Right lobe of liver (tissue), 6 donors: ENCODE data around the gene SMARCC1. TPM values are rescaled to one million over a fixed set of nuclear protein-coding genes. Genes with fewer than 3 reads are reported as not detected.
A peak's percentile ranks its signal among the peaks of the same experiment; 100 is the strongest.

ENCODE experiments used
- ATAC-seq, 4 donors: fragments of 200-7000 bp; cut with Tn5 transposase; one replicate each; pipeline ENCODE4 v1.9.1; 2020; ENCODE audit warnings: mild to moderate bottlenecking in 4 of 4, moderate library complexity in 4 of 4
- DNase-seq, 3 donors: peaks; one replicate each; pipeline ENCODE4 v3.0.0-alpha.2; 2020
- H3K27ac ChIP-seq, 3 donors: fragments of 200-600 bp; one replicate each; pipeline ENCODE4 v1.8.0; 2022
- H3K27me3 ChIP-seq, 2 donors: fragments of 200-600 bp; one replicate each; pipeline ENCODE4 v1.8.0; 2022
- H3K36me3 ChIP-seq, 4 donors: fragments of 200-600 bp; sonication (generic) in 1 of 4; one replicate each; pipeline versions ENCODE4 v1.5.1 to v1.8.0; 2017 to 2022; ENCODE audit warnings: control low read depth in 1 of 4
- H3K4me1 ChIP-seq, 4 donors: fragments of 200-600 bp; sonication (generic) in 1 of 4; one replicate each; pipeline versions ENCODE4 v1.5.1 to v1.8.0; 2017 to 2022; ENCODE audit warnings: control low read depth in 1 of 4
- H3K4me3 ChIP-seq, 3 donors: fragments of 200-600 bp; one replicate each; pipeline ENCODE4 v1.8.0; 2022
- H3K9me3 ChIP-seq, 4 donors: fragments of 200-600 bp; sonication (generic) in 1 of 4; one replicate each; pipeline versions ENCODE4 v1.5.1 to v1.8.0; 2017 to 2022; ENCODE audit warnings: control low read depth in 1 of 4
- POLR2A ChIP-seq: fragments of 450-650 bp; IDR thresholded peaks from one replicate; pipeline ENCODE4 v1.6.1; 2017; ENCODE audit warnings: antibody characterized with exemption, mild to moderate bottlenecking
- WGBS: methylation state at CpG from one replicate; pipeline ENCODE4 v1.1.6; 2018; ENCODE audit warnings: low coverage, low lambda C conversion rate; ENCODE audit not compliant: insufficient coverage; ENCODE audit errors: missing lambda C conversion rate; 5-methylcytosine and 5-hydroxymethylcytosine counted together
- intact Hi-C, 2 donors: fragments of 100-400 bp; cut with DNase I; formaldehyde crosslinking; loops; one replicate each; pipeline versions ENCODE4 v1.11.2 to v1.14.1; 2022
- total RNA-seq, 6 experiments: library from RNA; depleted of rRNA in 2 of 6; stranded (reverse); fragments of >200 nt in 2 of 6; fragmentation: NEBNext Ultra II Directional in 3 of 6; extraction: Animal tissue kit (Norgen Biotek cat#: 25700) in 3 of 6; gene quantifications; one replicate each; pipeline versions ENCODE4 v1.1.0 to v1.2.4, GENCODE V29; 2016 to 2023
- TF ChIP-seq, protein P1 (sequence below), 4 donors: fragments of 200-600 bp in 3 of 4; fragments of 450-650 bp in 1 of 4; IDR thresholded peaks; one replicate each; pipeline versions ENCODE4 v1.5.1 to v1.8.0; 2016 to 2022; ENCODE audit warnings: antibody characterized with exemption in 4 of 4, mild to moderate bottlenecking in 2 of 4
- donor health status: DM: no; HTN: yes; CAD: no.
- donor health status: DM: no; HTN: no; CAD: no.
- donor health status: DM: no; HTN: no; CAD: no.
- donor health status: DM: no; HTN: yes; CAD: no.
- donor health status: DM: no; HTN: yes; CAD: no.

The SMARCC1 gene
- total RNA-seq, 6 experiments from 2014 or later: 15.6 to 32.0 (median 24.1) TPM

DNA sequence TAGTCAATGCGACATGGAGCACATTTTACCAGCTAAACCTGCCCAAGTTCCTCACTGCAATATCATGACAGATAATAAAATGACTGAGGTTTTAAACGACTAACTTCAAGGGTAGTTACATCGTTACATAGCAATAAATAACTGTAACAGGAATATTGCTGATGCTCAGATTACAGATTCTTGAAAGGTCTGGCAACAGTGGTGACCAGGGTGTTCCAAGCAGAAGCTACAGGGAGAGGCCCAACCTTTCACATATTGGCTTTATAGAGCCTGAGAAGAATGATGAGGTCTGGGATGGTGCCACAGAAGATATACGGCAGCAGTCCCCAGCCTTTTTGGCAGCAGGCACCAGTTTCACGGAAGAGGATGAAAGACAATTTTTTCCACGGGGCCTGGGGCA, 151.9 kb downstream of the SMARCC1 start:
- H3K9me3 ChIP-seq: no peaks in the 10 kb centered on the region
- TF ChIP-seq, protein P1, sequence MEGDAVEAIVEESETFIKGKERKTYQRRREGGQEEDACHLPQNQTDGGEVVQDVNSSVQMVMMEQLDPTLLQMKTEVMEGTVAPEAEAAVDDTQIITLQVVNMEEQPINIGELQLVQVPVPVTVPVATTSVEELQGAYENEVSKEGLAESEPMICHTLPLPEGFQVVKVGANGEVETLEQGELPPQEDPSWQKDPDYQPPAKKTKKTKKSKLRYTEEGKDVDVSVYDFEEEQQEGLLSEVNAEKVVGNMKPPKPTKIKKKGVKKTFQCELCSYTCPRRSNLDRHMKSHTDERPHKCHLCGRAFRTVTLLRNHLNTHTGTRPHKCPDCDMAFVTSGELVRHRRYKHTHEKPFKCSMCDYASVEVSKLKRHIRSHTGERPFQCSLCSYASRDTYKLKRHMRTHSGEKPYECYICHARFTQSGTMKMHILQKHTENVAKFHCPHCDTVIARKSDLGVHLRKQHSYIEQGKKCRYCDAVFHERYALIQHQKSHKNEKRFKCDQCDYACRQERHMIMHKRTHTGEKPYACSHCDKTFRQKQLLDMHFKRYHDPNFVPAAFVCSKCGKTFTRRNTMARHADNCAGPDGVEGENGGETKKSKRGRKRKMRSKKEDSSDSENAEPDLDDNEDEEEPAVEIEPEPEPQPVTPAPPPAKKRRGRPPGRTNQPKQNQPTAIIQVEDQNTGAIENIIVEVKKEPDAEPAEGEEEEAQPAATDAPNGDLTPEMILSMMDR (IDR thresholded peaks at IDR 0.05): no peak
- no peak for TF ChIP-seq POLR2A
- ATAC-seq: no peak
- H3K4me3 ChIP-seq: no peak overlapping the region
- H3K4me1 ChIP-seq: no peaks in the 10 kb centered on the region
- no peak for DNase-seq
- H3K36me3 ChIP-seq: peaks cover 0 to 51% (median 11%) of the 10 kb centered on the region in 4 donors
- WGBS: 96% methylated on average over 3 of the region's 6 CpGs
- no peaks in the 10 kb centered on the region for H3K27me3 ChIP-seq
- intact Hi-C loops: no loop called here
- no peak overlapping the region for H3K27ac ChIP-seq

DNA sequence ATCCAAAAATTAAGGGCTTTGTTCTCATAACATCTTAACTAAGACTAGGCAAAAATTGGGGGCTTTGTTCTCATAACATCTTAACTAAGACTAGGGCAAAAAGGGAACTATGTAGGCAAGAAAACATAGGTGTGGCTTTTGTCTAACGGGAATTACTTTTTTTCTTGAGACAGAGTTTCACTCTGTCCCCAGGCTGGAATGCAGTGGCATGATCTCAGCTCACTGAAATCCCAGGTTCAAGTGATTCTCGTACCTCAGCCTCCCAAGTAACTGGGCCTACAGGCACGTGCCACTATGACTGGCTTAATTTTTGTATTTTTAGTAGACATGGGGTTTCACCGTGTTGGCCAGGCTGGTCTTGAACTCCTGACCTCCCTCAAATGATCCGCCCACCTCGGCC, 153.3 kb downstream of the SMARCC1 start:
- no peaks in the 10 kb centered on the region for H3K4me1 ChIP-seq
- no peak for DNase-seq
- no peak overlapping the region for H3K27ac ChIP-seq
- ATAC-seq: no peak
- TF ChIP-seq, protein P1 (IDR thresholded peaks at IDR 0.05): no peak
- intact Hi-C loops: no loop called here
- peaks cover 0 to 44% (median 10%) of the 10 kb centered on the region in 4 donors for H3K36me3 ChIP-seq
- H3K9me3 ChIP-seq: no peaks in the 10 kb centered on the region
- H3K27me3 ChIP-seq: no peaks in the 10 kb centered on the region
- no peak overlapping the region for H3K4me3 ChIP-seq
- 90% methylated on average over 6 of the region's 6 CpGs for WGBS

DNA sequence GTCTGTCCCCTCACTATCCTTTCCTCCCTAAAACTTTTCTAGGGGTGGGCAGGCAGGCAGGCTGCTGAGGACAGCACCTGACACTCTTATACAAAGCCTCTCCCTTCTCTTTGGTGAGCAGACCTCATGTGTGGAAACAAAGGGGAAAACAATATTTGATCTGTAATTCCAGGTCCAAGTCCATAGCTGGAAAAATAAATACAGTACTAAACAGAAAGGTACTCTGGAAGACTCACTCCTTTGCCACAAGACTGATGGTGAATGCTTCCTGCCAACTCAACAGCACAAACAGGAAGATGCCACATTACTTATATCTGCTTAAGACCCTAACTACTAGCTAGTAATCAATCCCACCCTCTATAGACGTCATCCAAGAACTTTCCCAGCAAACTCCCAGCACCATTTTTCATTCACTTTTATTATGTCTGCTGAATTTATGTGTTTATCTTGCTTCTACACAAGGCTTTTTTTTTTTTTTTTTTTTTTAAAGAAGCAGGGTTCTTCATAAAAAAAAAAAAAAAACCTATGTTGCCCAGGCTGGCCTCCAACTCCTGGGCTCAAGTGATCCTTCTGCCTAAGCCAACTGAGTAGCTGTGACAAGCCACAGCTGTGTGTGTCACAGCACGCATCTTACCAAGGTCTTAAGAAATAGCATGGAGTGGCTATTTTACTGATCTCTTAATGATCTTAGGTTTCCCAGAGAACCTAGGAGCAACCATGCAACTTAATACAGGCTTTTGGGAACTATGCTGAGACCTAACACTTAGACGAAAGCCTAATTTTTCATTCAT, 158.8 kb downstream of the SMARCC1 start:
- ATAC-seq (peak in 1 of 4 donors; percentile 42), DNase-seq (no peak)
- TF ChIP-seq, protein P1 (IDR thresholded peaks at IDR 0.05): no peak
- no peak for TF ChIP-seq POLR2A
- Histone ChIP-seq H3K27ac (no peak overlapping the region), H3K36me3 (peaks cover 0 to 47% (median 5%) of the 10 kb centered on the region in 4 donors), H3K9me3 (no peaks in the 10 kb centered on the region), H3K4me1 (no peaks in the 10 kb centered on the region), H3K27me3 (no peaks in the 10 kb centered on the region), H3K4me3 (no peak overlapping the region)
- intact Hi-C loops: no loop called here
- WGBS: 100% methylated on average over 2 of the region's 3 CpGs

DNA sequence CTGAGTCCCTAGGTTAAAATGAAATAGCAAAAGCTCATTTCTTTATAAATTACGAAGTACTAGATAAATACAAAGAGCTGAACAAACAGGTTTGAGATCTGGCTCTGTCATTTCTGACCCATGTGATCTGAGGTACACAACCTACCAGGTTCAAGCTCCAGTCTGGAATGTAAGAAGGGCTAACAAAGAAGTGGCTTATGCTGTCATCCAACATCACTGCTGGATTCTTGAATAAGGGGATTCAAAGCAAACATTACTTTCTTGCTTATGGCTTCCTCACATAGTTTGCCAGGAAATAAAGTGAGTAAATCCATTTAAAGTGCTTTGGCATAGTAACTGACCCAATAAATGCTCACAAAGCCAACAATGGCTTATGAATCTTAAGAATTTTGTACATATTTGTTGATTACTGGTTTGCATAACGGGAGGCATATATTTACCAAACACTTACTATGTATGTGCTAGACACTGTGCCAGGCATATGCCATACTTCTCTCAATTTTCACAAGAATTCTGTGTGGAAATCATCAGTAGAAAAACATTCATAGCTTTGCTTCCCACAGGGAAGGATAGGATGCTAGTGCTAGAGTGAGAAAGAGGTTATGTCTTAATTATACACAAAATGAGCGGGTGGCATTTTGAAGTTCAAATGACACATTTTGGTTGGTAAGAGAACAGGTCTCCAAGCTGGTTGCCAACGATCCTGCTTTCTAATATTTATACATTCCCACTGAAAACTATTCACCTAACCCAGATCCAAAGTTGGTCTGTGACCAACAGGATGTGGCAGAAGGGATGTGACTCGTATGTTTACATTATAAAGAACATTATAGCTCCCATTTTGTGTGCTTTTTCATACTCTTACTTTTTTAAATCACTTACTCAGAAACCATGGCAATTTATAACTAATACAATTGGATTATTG, 164.3 kb downstream of the SMARCC1 start:
- Histone ChIP-seq H3K4me3 (no peak overlapping the region), H3K36me3 (peaks cover 0 to 30% (median 9%) of the 10 kb centered on the region in 4 donors), H3K9me3 (no peaks in the 10 kb centered on the region), H3K4me1 (no peaks in the 10 kb centered on the region), H3K27ac (no peak overlapping the region), H3K27me3 (no peaks in the 10 kb centered on the region)
- no peak for DNase-seq
- intact Hi-C loops: no loop called here
- WGBS: 72% methylated on average over 5 of the region's 5 CpGs
- ATAC-seq: no peak
- TF ChIP-seq, protein P1 (IDR thresholded peaks at IDR 0.05): no peak
- no peak for TF ChIP-seq POLR2A
